Endothelial cell of umbilical vein (primary cell): ENCODE measurements around the gene GRB2. TPM values are rescaled to one million over a fixed set of nuclear protein-coding genes. Genes with fewer than 3 reads are reported as not detected.

ENCODE experiments used
- BruUV-seq: library from RNA; stranded (reverse); fragments of 400-500 nt; replicated peaks from 2 replicates; lab custom pipeline; 2021; lab: Mats Ljungman, UMichigan
- CTCF ChIA-PET: fragments of 300-600, 350-600 bp; sonication (Branson Sonifier 250); formaldehyde crosslinking; loops from one replicate; lab custom pipeline; 2021; ENCODE audit warnings: antibody characterized with exemption, inconsistent platforms; lab: Charles Lee
- POLR2A ChIA-PET: fragments of 300-600, 350-600 bp; sonication (Branson Sonifier 250); formaldehyde crosslinking; loops from one replicate; lab custom pipeline; 2021; ENCODE audit warnings: antibody characterized with exemption, inconsistent platforms; lab: Charles Lee
- DNase-seq: peaks from one replicate; pipeline ENCODE4 v3.0.0-alpha.2; 2011; ENCODE audit warnings: low read depth, low spot score
- FAIRE-seq: peaks from 2 replicates; lab custom pipeline; 2011; peaks lifted over from hg19 to GRCh38; lab: Jason Lieb, UNC
- H2AFZ ChIP-seq: 2 replicates; pipeline ENCODE4 v1.6.0; 2012; ENCODE audit warnings: low read depth, low read length, control low read depth, inconsistent platforms
- H3K27ac ChIP-seq: 2 replicates; pipeline ENCODE4 v1.5.1; 2011; ENCODE audit warnings: low read depth, mild to moderate bottlenecking, control low read depth, low read length, moderate library complexity; ENCODE audit not compliant: insufficient read depth
- H3K27me3 ChIP-seq, 2 experiments: 2 replicates each; pipeline versions ENCODE4 v1.6.0 to v1.6.1; 2011; ENCODE audit warnings: low read length in 2 of 2, mixed read lengths in 1 of 2; ENCODE audit not compliant: control insufficient read depth in 2 of 2, insufficient read depth in 2 of 2
- H3K36me3 ChIP-seq, 2 experiments: 2 replicates in 1 of 2; 3 replicates in 1 of 2; pipeline ENCODE4 v1.5.1; 2011; ENCODE audit warnings: low read length in 2 of 2, mild to moderate bottlenecking in 1 of 2, moderate library complexity in 1 of 2; ENCODE audit not compliant: control insufficient read depth in 2 of 2, insufficient read depth in 2 of 2; ENCODE audit errors: extremely low read depth in 1 of 2
- H3K4me1 ChIP-seq: 3 replicates; pipeline ENCODE4 v1.5.1; 2011; ENCODE audit warnings: mild to moderate bottlenecking, low read length; ENCODE audit not compliant: control insufficient read depth, insufficient read depth; ENCODE audit errors: extremely low read depth
- H3K4me2 ChIP-seq: 2 replicates; pipeline ENCODE4 v1.6.1; 2011; ENCODE audit warnings: low read length, control low read depth, mixed read lengths; ENCODE audit not compliant: insufficient read depth
- H3K4me3 ChIP-seq, 3 experiments: fragments of 200-600 bp in 1 of 3; sonication (generic), shearing (Covaris generic) in 1 of 3; replicated peaks in 1 of 3; 2 replicates each; pipeline ENCODE4 v1.5.1; 2011 to 2016; ENCODE audit warnings: control low read depth in 3 of 3, low read length in 3 of 3, mild to moderate bottlenecking in 2 of 3, inconsistent platforms in 1 of 3, low read depth in 1 of 3, moderate library complexity in 1 of 3; ENCODE audit not compliant: insufficient read depth in 1 of 3
- H3K79me2 ChIP-seq: 2 replicates; pipeline ENCODE4 v1.6.0; 2012; ENCODE audit warnings: low read length, inconsistent platforms; ENCODE audit not compliant: control insufficient read depth, insufficient read depth
- H3K9ac ChIP-seq: replicated peaks from 2 replicates; pipeline ENCODE3; 2011; ENCODE audit warnings: low read length, control low read depth; ENCODE audit not compliant: insufficient read depth; ENCODE audit errors: extremely low read depth
- H3K9me1 ChIP-seq: replicated peaks from 3 replicates; pipeline ENCODE4 v1.6.0; 2011; ENCODE audit warnings: mild to moderate bottlenecking, low read length; ENCODE audit not compliant: control insufficient read depth, insufficient read depth; ENCODE audit errors: extremely low read depth
- H3K9me3 ChIP-seq: replicated peaks from 2 replicates; pipeline ENCODE4 v1.5.1; 2012; ENCODE audit warnings: low read length, inconsistent platforms; ENCODE audit not compliant: control insufficient read depth, insufficient read depth
- H4K20me1 ChIP-seq: replicated peaks from 2 replicates; pipeline ENCODE3; 2011; ENCODE audit warnings: mild to moderate bottlenecking, low read length; ENCODE audit not compliant: control insufficient read depth, insufficient read depth; ENCODE audit errors: extremely low read depth
- CTCF ChIP-seq, 2 donors: IDR thresholded peaks; 1 replicate in 1 of 2; 2 replicates in 1 of 2; pipeline ENCODE4 v1.5.1; 2011; ENCODE audit warnings: low read length in 2 of 2, mild to moderate bottlenecking in 2 of 2, moderate library complexity in 2 of 2, control low read depth in 1 of 2, inconsistent platforms in 1 of 2, low read depth in 1 of 2; ENCODE audit not compliant: insufficient read depth in 1 of 2; ENCODE audit errors: extremely low read depth in 1 of 2
- EZH2 ChIP-seq: IDR thresholded peaks from 2 replicates; pipeline ENCODE4 v1.6.1; 2012; ENCODE audit warnings: borderline replicate concordance, low read depth, mild to moderate bottlenecking, moderate library complexity, low read length, inconsistent platforms; ENCODE audit not compliant: severe bottlenecking
- FOS ChIP-seq: IDR thresholded peaks from 2 replicates; pipeline ENCODE4 v1.6.1; 2011; ENCODE audit warnings: mild to moderate bottlenecking, low read length, moderate library complexity, borderline replicate concordance; ENCODE audit not compliant: insufficient read depth
- GATA2 ChIP-seq: IDR thresholded peaks from 2 replicates; pipeline ENCODE4 v1.7.0; 2011; ENCODE audit warnings: low read depth, mild to moderate bottlenecking, moderate library complexity, mixed read lengths, low read length; ENCODE audit not compliant: insufficient read length, insufficient read depth
- JUN ChIP-seq: IDR thresholded peaks from 2 replicates; pipeline ENCODE4 v1.6.1; 2011; ENCODE audit warnings: borderline replicate concordance, low read depth; ENCODE audit not compliant: insufficient read length, insufficient read depth
- MAX ChIP-seq: IDR thresholded peaks from 2 replicates; pipeline ENCODE4 v1.6.1; 2011; ENCODE audit not compliant: insufficient read depth, insufficient read length
- MYC ChIP-seq: IDR thresholded peaks from one replicate; pipeline ENCODE4 v1.6.1; 2011; ENCODE audit warnings: mild to moderate bottlenecking, low read depth, low read length
- POLR2A ChIP-seq: IDR thresholded peaks from 2 replicates; pipeline ENCODE4 v1.6.1; 2012; ENCODE audit warnings: low read depth, mild to moderate bottlenecking, control low read depth, low read length
- POLR2AphosphoS5 ChIP-seq: IDR thresholded peaks from 2 replicates; pipeline ENCODE4 v1.6.1; 2012; ENCODE audit warnings: low read depth, mild to moderate bottlenecking, control low read depth, low read length, moderate library complexity; ENCODE audit not compliant: insufficient read depth
- dilution Hi-C: fragments of 300-500 bp; cut with MboI; formaldehyde crosslinking; loops from one replicate; pipeline ENCODE4 v1.15.0; 2019; ENCODE audit warnings: low sequenced_read_pairs; ENCODE audit not compliant: extremely low pct_ligation_motif_present
- intact Hi-C: fragments of 100-400 bp; cut with micrococcal nuclease; formaldehyde crosslinking; loops from one replicate; pipeline ENCODE4 v1.10.0; 2022
- polyA plus RNA-seq, 4 experiments: library from polyadenylated mRNA; depleted of rRNA in 3 of 4; stranded (reverse) in 3 of 4; unstranded in 1 of 4; fragments of >200 nt; gene quantifications; 2 replicates each; pipeline versions ENCODE4 v1.2.1 to v1.2.3, GENCODE V29; 2011 to 2012; ENCODE audit warnings: missing spikeins in 1 of 4
- total RNA-seq: library from RNA; stranded (reverse); gene quantifications from 2 replicates; pipeline ENCODE4 v1.2.3, GENCODE V29; 2021

GRB2 gene
- total and polyA plus RNA-seq, 2 donors (not counting 3 experiments of a cell fraction or from before 2014, with no cell fraction given), result 51.5 to 93.9 TPM

GRCh38 chr17:75271955-75272847 lies 133.3 kb downstream of the GRB2 start:
- H3K9ac ChIP-seq, result no peak overlapping the region
- intact Hi-C loops (loop anchor here (1.0 to 2.0 kb wide), 4 partner anchors 17 to 140 kb away; partner anchors contain the start of genes GRB2 and SLC25A19), dilution Hi-C loops (no loop called here)
- no peak overlapping the region for H3K27ac ChIP-seq
- H2AFZ ChIP-seq, result no peak overlapping the region
- H3K27me3 ChIP-seq, result no peaks in the 10 kb centered on the region
- H3K4me2 ChIP-seq, result peak overlapping the region; percentile 71
- ChIA-PET POLR2A (no interaction called here), CTCF (interaction anchor here (1.2 to 4.1 kb wide), 12 partner anchors 9 to 158 kb away, joined by 3 to 91 read pairs (median 13); partner anchors contain the start of genes GGA3 and MRPS7)
- no peaks in the 10 kb centered on the region for H3K9me1 ChIP-seq
- H3K9me3 ChIP-seq, result no peaks in the 10 kb centered on the region
- H3K4me1 ChIP-seq, result peaks cover 24% of the 10 kb centered on the region
- H3K4me3 ChIP-seq, result peak overlapping the region; percentile 57 to 89 (median 61)
- H4K20me1 ChIP-seq, result no peaks in the 10 kb centered on the region
- FAIRE-seq, result no peak
- TF ChIP-seq JUN, result no peak
- TF ChIP-seq FOS, result no peak
- TF ChIP-seq GATA2, result no peak
- no peak for TF ChIP-seq POLR2AphosphoS5
- no peak for TF ChIP-seq POLR2A
- no peak for TF ChIP-seq CTCF (IDR thresholded peaks at IDR 0.05; ENCODE audit: extremely low read depth in 1 of 2, insufficient read depth in 1 of 2, low read depth in 1 of 2, low read length in 2 of 2)
- TF ChIP-seq MAX, result no peak
- TF ChIP-seq EZH2, result no peak
- no peak for TF ChIP-seq MYC
- no peaks in the 10 kb centered on the region for H3K79me2 ChIP-seq
- no peaks in the 10 kb centered on the region for H3K36me3 ChIP-seq
- DNase-seq, result no peak
- no TSS peak for BruUV-seq
